ENCODE results near the gene ITGBL1. TPM values are rescaled to one million over a fixed set of nuclear protein-coding genes. Genes with fewer than 3 reads are reported as not detected.

Gene ITGBL1
- total and polyA plus RNA-seq, 2 of the 4 experiments (the other 2 are of a cell fraction) = 22.2 to 24.2 TPM

GRCh38 chr13:101576455-101576854 lies 124.0 kb downstream of the ITGBL1 start:
- H3K23ac ChIP-seq (ENCODE audit: low read depth, low read length) = no peak overlapping the region
- H3K79me1 ChIP-seq (ENCODE audit: low read depth in 1 of 2, low read length in 2 of 2) = no peaks in the 10 kb centered on the region
- POLR2A ChIA-PET (ENCODE audit: unreplicated experiment) = no interaction called here
- H3K9me1 ChIP-seq (ENCODE audit: insufficient read depth, low read length) = peaks cover 5% of the 10 kb centered on the region; the same call in 1 of the 2 replicates
- H4K5ac ChIP-seq (ENCODE audit: low read depth, low read length) = no peak overlapping the region
- no peak overlapping the region for H3K14ac ChIP-seq (replicated peaks; ENCODE audit: low read depth, low read length)
- no peak overlapping the region for H3K4me2 ChIP-seq (ENCODE audit: low read depth, low read length)
- no CpG with 5 or more reads among the region's 4 CpGs for WGBS, 2 experiments (ENCODE audit: extremely low coverage in 2 of 2, insufficient read length in 1 of 2)
- H2BK5ac ChIP-seq (ENCODE audit: low read depth, low read length, poor library complexity, severe bottlenecking) = no peak overlapping the region
- H3K36me3 ChIP-seq (ENCODE audit: control insufficient read depth, insufficient read depth, low read length) = no peaks in the 10 kb centered on the region
- CTCF ChIA-PET = interaction anchor here (0.6 to 1.4 kb wide), 2 partner anchors 20 to 180 kb away, joined by 3 read pairs; no protein-coding TSS in a partner anchor
- no peak overlapping the region for H2AK9ac ChIP-seq (replicated peaks; ENCODE audit: low read depth, low read length, poor library complexity)
- dilution Hi-C loops (cut with HindIII; ENCODE audit: low sequenced_read_pairs, unreplicated experiment) = no loop called here
- H2BK15ac ChIP-seq (ENCODE audit: low read depth, low read length) = 0 out of 3 replicates have a peak overlapping the region, but pooled peaks have one; percentile 7
- H3K9me3 ChIP-seq (ENCODE audit: control insufficient read depth, insufficient read depth, low read length) = no peaks in the 10 kb centered on the region
- no peak overlapping the region for H2AK5ac ChIP-seq (ENCODE audit: low read depth, low read length)
- H4K8ac ChIP-seq (ENCODE audit: low read depth in 2 of 2, low read length in 2 of 2) = no peak overlapping the region; a peak in 1 of 4 replicates
- peak overlapping the region; percentile 6; the same call in 1 of the 2 replicates for H2BK120ac ChIP-seq (ENCODE audit: low read depth, low read length)
- no peak overlapping the region for H2AFZ ChIP-seq (replicated peaks; ENCODE audit: low read length, poor library complexity)
- no peak overlapping the region for H3K27ac ChIP-seq (ENCODE audit: insufficient read depth, low read length)
- TF ChIP-seq NFE2L2 (IDR thresholded peaks at IDR 0.05; ENCODE audit: low read depth, low read length) = no peak
- 0 out of 2 replicates have a peak, but pooled peaks have one; percentile 14 for TF ChIP-seq FOS (IDR thresholded peaks at IDR 0.05; ENCODE audit: low read depth, low read length)
- no peak for TF ChIP-seq MAFK (IDR thresholded peaks at IDR 0.05; ENCODE audit: low read depth, low read length)
- TF ChIP-seq POLR2A (IDR thresholded peaks at IDR 0.05; ENCODE audit: low read depth, low read length) = no peak
- TF ChIP-seq BHLHE40 (IDR thresholded peaks at IDR 0.05; ENCODE audit: low read depth, low read length) = no peak
- H4K91ac ChIP-seq (ENCODE audit: insufficient read depth, low read depth, low read length) = no peak overlapping the region
- intact Hi-C loops (cut with micrococcal nuclease) = no loop called here
- H4K20me1 ChIP-seq (ENCODE audit: insufficient read depth, low read length) = no peaks in the 10 kb centered on the region
- peak; percentile 81 for DNase-seq
- no peak overlapping the region for H2BK20ac ChIP-seq (ENCODE audit: low read depth, low read length)
- H3K18ac ChIP-seq (ENCODE audit: low read depth, low read length) = peak overlapping the region; percentile 54; the same call in 1 of the 2 replicates
- no peak overlapping the region for H3K9ac ChIP-seq (ENCODE audit: low read depth, low read length)
- no peak overlapping the region for H3K56ac ChIP-seq (ENCODE audit: extremely low read depth, insufficient read depth, low read length)
- peaks cover 6% of the 10 kb centered on the region for H3K4me1 ChIP-seq (ENCODE audit: control insufficient read depth, insufficient read depth, low read length)
- H3K4me3 ChIP-seq (ENCODE audit: insufficient read depth, low read depth, low read length) = no peak overlapping the region
- peak; percentile 72 for ATAC-seq (ENCODE audit: low read depth)
- no peaks in the 10 kb centered on the region for H3K27me3 ChIP-seq (ENCODE audit: control insufficient read depth, insufficient read depth, low read length)
- in situ Hi-C loops (cut with MboI; ENCODE audit: low sequenced_read_pairs) = no loop called here
- BruUV-seq (replicated peaks) = no TSS peak
- no peak overlapping the region for H3K4ac ChIP-seq (ENCODE audit: low read depth, low read length)

Data from IMR-90 (cell line).